ENCODE data around the gene DYNC2H1. TPM values are rescaled to one million over a fixed set of nuclear protein-coding genes. Genes with fewer than 3 reads are reported as not detected.
"Not testable (repeated sequence)": the region's sequence is repeated elsewhere in the genome, so short reads cannot be mapped to it uniquely, and the experiment has no call there.

The DYNC2H1 gene
- total RNA-seq, 2 experiments from 2014 or later, result 1.4 to 1.9 TPM

- H3K27ac Mint-ChIP-seq; ATAC-seq; H3K4me1 Mint-ChIP-seq; H3K9me3 Mint-ChIP-seq (ENCODE audit: low read depth); H3K27me3 Mint-ChIP-seq; DNase-seq; CTCF ChIA-PET; intact Hi-C loops (cut with DNase I, micrococcal nuclease); H3K36me3 Mint-ChIP-seq (ENCODE audit: low read depth); POLR2A ChIA-PET; H3K4me3 Mint-ChIP-seq: not testable (repeated sequence)
These were observed 32.8 kb downstream of the DYNC2H1 start for GRCh38 chr11:103141986-103142385.

GRCh38 chr11:103147627-103148026 is 38.4 kb downstream of the DYNC2H1 start:
- no peak for DNase-seq
- ATAC-seq, result no peak
- intact Hi-C loops (cut with DNase I, micrococcal nuclease), result no loop called here
- H3K27ac Mint-ChIP-seq, result no peak overlapping the region
- no peaks in the 10 kb centered on the region for H3K36me3 Mint-ChIP-seq (ENCODE audit: low read depth)
- H3K9me3 Mint-ChIP-seq (ENCODE audit: low read depth), result no peaks in the 10 kb centered on the region
- POLR2A ChIA-PET, result no interaction called here
- H3K27me3 Mint-ChIP-seq, result no peaks in the 10 kb centered on the region
- H3K4me3 Mint-ChIP-seq, result no peak overlapping the region
- CTCF ChIA-PET, result no interaction called here
- H3K4me1 Mint-ChIP-seq, result no peaks in the 10 kb centered on the region

- ChIA-PET POLR2A (no interaction called here), CTCF (no interaction called here)
- H3K9me3 Mint-ChIP-seq (ENCODE audit: low read depth), result no peaks in the 10 kb centered on the region
- H3K4me1 Mint-ChIP-seq, result no peaks in the 10 kb centered on the region
- intact Hi-C loops (cut with DNase I, micrococcal nuclease), result no loop called here
- H3K4me3 Mint-ChIP-seq, result no peak overlapping the region
- H3K27ac Mint-ChIP-seq, result no peak overlapping the region
- ATAC-seq, result no peak
- DNase-seq, result no peak
- H3K36me3 Mint-ChIP-seq (ENCODE audit: low read depth), result no peaks in the 10 kb centered on the region
- no peaks in the 10 kb centered on the region for H3K27me3 Mint-ChIP-seq
These were observed 48.3 kb downstream of the DYNC2H1 start for GRCh38 chr11:103157542-103157941.

- no peak overlapping the region for H3K27ac Mint-ChIP-seq
- H3K9me3 Mint-ChIP-seq (ENCODE audit: low read depth), result no peaks in the 10 kb centered on the region
- intact Hi-C loops (cut with DNase I, micrococcal nuclease), result no loop called here
- CTCF ChIA-PET, result interaction anchor here (0.7 kb wide), 1 partner anchor 10 kb away, joined by 3 read pairs; no protein-coding TSS in a partner anchor
- POLR2A ChIA-PET, result no interaction called here
- no peaks in the 10 kb centered on the region for H3K4me1 Mint-ChIP-seq
- no peak overlapping the region for H3K4me3 Mint-ChIP-seq
- H3K36me3 Mint-ChIP-seq (ENCODE audit: low read depth), result no peaks in the 10 kb centered on the region
- no peaks in the 10 kb centered on the region for H3K27me3 Mint-ChIP-seq
- no peak for ATAC-seq
- DNase-seq, result no peak
These were observed 55.0 kb downstream of the DYNC2H1 start for GRCh38 chr11:103164093-103164796.

- no peak for DNase-seq
- no peaks in the 10 kb centered on the region for H3K9me3 Mint-ChIP-seq (ENCODE audit: low read depth)
These were observed 57.9 kb downstream of the DYNC2H1 start for GRCh38 chr11:103167166-103167565.

GRCh38 chr11:103170865-103171264 is 61.6 kb downstream of the DYNC2H1 start:
- Mint-ChIP-seq H3K36me3 (ENCODE audit: low read depth) (no peaks in the 10 kb centered on the region), H3K27ac (no peak overlapping the region), H3K9me3 (ENCODE audit: low read depth) (no peaks in the 10 kb centered on the region), H3K27me3 (no peaks in the 10 kb centered on the region), H3K4me1 (no peaks in the 10 kb centered on the region), H3K4me3 (no peak overlapping the region)
- intact Hi-C loops (cut with DNase I, micrococcal nuclease), result no loop called here
- no peak for DNase-seq
- ATAC-seq, result no peak
- CTCF ChIA-PET, result no interaction called here
- POLR2A ChIA-PET, result no interaction called here

More at GRCh38 chr11:103167166-103167565, 57.9 kb downstream of the DYNC2H1 start:
- Mint-ChIP-seq H3K27me3 (no peaks in the 10 kb centered on the region), H3K36me3 (ENCODE audit: low read depth) (no peaks in the 10 kb centered on the region), H3K4me3 (no peak overlapping the region), H3K27ac (no peak overlapping the region), H3K4me1 (no peaks in the 10 kb centered on the region)
- intact Hi-C loops (cut with DNase I, micrococcal nuclease), result no loop called here
- ChIA-PET CTCF (no interaction called here), POLR2A (no interaction called here)
- ATAC-seq, result no peak

- DNase-seq (no peak), ATAC-seq (no peak)
- H3K36me3 Mint-ChIP-seq (ENCODE audit: low read depth), result no peaks in the 10 kb centered on the region
- H3K4me1 Mint-ChIP-seq, result no peaks in the 10 kb centered on the region
- H3K9me3 Mint-ChIP-seq (ENCODE audit: low read depth), result no peaks in the 10 kb centered on the region
- H3K27ac Mint-ChIP-seq, result no peak overlapping the region
- POLR2A ChIA-PET, result no interaction called here
- intact Hi-C loops (cut with DNase I, micrococcal nuclease), result no loop called here
- no peaks in the 10 kb centered on the region for H3K27me3 Mint-ChIP-seq
- CTCF ChIA-PET, result interaction anchor here (1.5 kb wide), 1 partner anchor 30 kb away, joined by 3 read pairs; no protein-coding TSS in a partner anchor
- H3K4me3 Mint-ChIP-seq, result no peak overlapping the region
These were observed 66.4 kb downstream of the DYNC2H1 start for GRCh38 chr11:103175461-103176129.

GRCh38 chr11:103183981-103184611 is 74.9 kb downstream of the DYNC2H1 start:
- ChIA-PET POLR2A (interaction anchor here (0.6 kb wide), 1 partner anchor 1007 kb away, joined by 4 read pairs; no protein-coding TSS in a partner anchor), CTCF (interaction anchor here (0.8 to 1.0 kb wide), 2 partner anchors 11 to 31 kb away, joined by 3 to 4 read pairs; no protein-coding TSS in a partner anchor)
- Mint-ChIP-seq H3K9me3 (ENCODE audit: low read depth) (no peaks in the 10 kb centered on the region), H3K4me3 (no peak overlapping the region), H3K4me1 (peaks cover 4% of the 10 kb centered on the region), H3K36me3 (ENCODE audit: low read depth) (no peaks in the 10 kb centered on the region), H3K27ac (no peak overlapping the region), H3K27me3 (no peaks in the 10 kb centered on the region)
- no peak for ATAC-seq
- intact Hi-C loops (cut with DNase I, micrococcal nuclease), result no loop called here
- no peak for DNase-seq

GRCh38 chr11:103202048-103202651 is 92.9 kb downstream of the DYNC2H1 start:
- intact Hi-C loops (cut with DNase I, micrococcal nuclease), result loop anchor here in 1 of 2 experiments (1.0 kb wide), 1 partner anchor 399 kb away; no protein-coding TSS in a partner anchor
- Mint-ChIP-seq H3K27me3 (no peaks in the 10 kb centered on the region), H3K4me3 (no peak overlapping the region), H3K9me3 (ENCODE audit: low read depth) (no peaks in the 10 kb centered on the region), H3K36me3 (ENCODE audit: low read depth) (no peaks in the 10 kb centered on the region), H3K4me1 (no peaks in the 10 kb centered on the region), H3K27ac (no peak overlapping the region)
- ATAC-seq (no peak), DNase-seq (no peak)
- CTCF ChIA-PET, result interaction anchor here (0.6 to 0.8 kb wide), 3 partner anchors 28 to 140 kb away, joined by 3 to 5 read pairs (median 3); no protein-coding TSS in a partner anchor
- POLR2A ChIA-PET, result no interaction called here

GRCh38 chr11:103210543-103210942 is 101.3 kb downstream of the DYNC2H1 start:
- ChIA-PET POLR2A (no interaction called here), CTCF (no interaction called here)
- no peak overlapping the region for H3K4me3 Mint-ChIP-seq
- H3K27ac Mint-ChIP-seq, result no peak overlapping the region
- intact Hi-C loops (cut with DNase I, micrococcal nuclease), result no loop called here
- ATAC-seq (no peak), DNase-seq (no peak)
- H3K9me3 Mint-ChIP-seq (ENCODE audit: low read depth), result no peaks in the 10 kb centered on the region
- H3K27me3 Mint-ChIP-seq, result no peaks in the 10 kb centered on the region
- H3K36me3 Mint-ChIP-seq (ENCODE audit: low read depth), result no peaks in the 10 kb centered on the region
- no peaks in the 10 kb centered on the region for H3K4me1 Mint-ChIP-seq

GRCh38 chr11:103215812-103216211 is 106.6 kb downstream of the DYNC2H1 start:
- CTCF ChIA-PET, result interaction anchor here (0.7 kb wide), 1 partner anchor 37 kb away, joined by 3 read pairs; no protein-coding TSS in a partner anchor
- H3K4me1 Mint-ChIP-seq, result no peaks in the 10 kb centered on the region
- DNase-seq (no peak), ATAC-seq (no peak)
- H3K9me3 Mint-ChIP-seq (ENCODE audit: low read depth), result no peaks in the 10 kb centered on the region
- POLR2A ChIA-PET, result no interaction called here
- no peak overlapping the region for H3K27ac Mint-ChIP-seq
- H3K27me3 Mint-ChIP-seq, result no peaks in the 10 kb centered on the region
- no peak overlapping the region for H3K4me3 Mint-ChIP-seq
- H3K36me3 Mint-ChIP-seq (ENCODE audit: low read depth), result no peaks in the 10 kb centered on the region
- intact Hi-C loops (cut with DNase I, micrococcal nuclease), result no loop called here

All from activated CD4-positive, alpha-beta T cell treated with anti-CD3 and anti-CD28 coated beads for 36 hours (primary cell).